PFSK-1 (cell line): ENCODE measurements around the gene NFKB1.

Experiments used
- FOXP2 ChIP-seq: optimal IDR thresholded peaks from 2 replicates; pipeline ENCODE3; 2011; ENCODE audit warnings: borderline replicate concordance, control low read depth, inconsistent platforms; ENCODE audit not compliant: insufficient read depth; ENCODE audit errors: extremely low read length, extremely low read depth
- POLR2AphosphoS5 ChIP-seq: IDR thresholded peaks from 2 replicates; pipeline ENCODE4 v1.6.1; 2012; ENCODE audit warnings: low read depth, mild to moderate bottlenecking, control low read depth, low read length, moderate library complexity
- SIN3A ChIP-seq: IDR thresholded peaks from 2 replicates; pipeline ENCODE4 v1.6.1; 2012; ENCODE audit warnings: mild to moderate bottlenecking, low read length, moderate library complexity, borderline replicate concordance; ENCODE audit not compliant: insufficient read depth
- TAF1 ChIP-seq: IDR thresholded peaks from 2 replicates; pipeline ENCODE4 v1.6.1; 2012; ENCODE audit warnings: low read length, control low read depth, borderline replicate concordance; ENCODE audit not compliant: insufficient read depth
- TF ChIP-seq, protein P1 (sequence below), 2 experiments: IDR thresholded peaks; 2 replicates each; pipeline versions ENCODE4 v1.6.1 to v1.8.0; 2011 to 2012; ENCODE audit warnings: low read depth in 2 of 2, low read length in 2 of 2, control low read depth in 1 of 2, inconsistent platforms in 1 of 2, mild to moderate bottlenecking in 1 of 2, moderate library complexity in 1 of 2; ENCODE audit not compliant: insufficient read depth in 1 of 2

Gene NFKB1

DNA sequence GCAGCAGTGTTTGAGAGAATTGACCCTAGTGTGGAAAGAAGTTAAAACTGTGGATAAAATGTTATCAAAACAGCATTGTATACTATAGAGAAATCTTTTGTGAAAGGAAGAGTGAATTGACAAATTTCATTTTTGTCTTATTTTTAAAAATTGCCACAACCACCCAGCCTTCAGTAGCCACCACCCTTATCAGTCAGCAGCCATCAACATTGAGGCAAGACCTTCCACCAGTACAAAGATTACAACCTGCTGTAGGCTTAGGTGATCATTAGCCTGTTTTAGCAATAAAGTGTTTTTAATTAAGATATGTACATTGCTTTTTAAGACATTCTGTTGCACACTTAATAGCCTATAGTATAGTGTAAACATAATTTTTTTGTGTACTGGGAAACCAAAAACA lies 91.1 kb downstream of the NFKB1 start:
- TF ChIP-seq FOXP2: no peak
- no peak for TF ChIP-seq SIN3A
- TF ChIP-seq, protein P1, sequence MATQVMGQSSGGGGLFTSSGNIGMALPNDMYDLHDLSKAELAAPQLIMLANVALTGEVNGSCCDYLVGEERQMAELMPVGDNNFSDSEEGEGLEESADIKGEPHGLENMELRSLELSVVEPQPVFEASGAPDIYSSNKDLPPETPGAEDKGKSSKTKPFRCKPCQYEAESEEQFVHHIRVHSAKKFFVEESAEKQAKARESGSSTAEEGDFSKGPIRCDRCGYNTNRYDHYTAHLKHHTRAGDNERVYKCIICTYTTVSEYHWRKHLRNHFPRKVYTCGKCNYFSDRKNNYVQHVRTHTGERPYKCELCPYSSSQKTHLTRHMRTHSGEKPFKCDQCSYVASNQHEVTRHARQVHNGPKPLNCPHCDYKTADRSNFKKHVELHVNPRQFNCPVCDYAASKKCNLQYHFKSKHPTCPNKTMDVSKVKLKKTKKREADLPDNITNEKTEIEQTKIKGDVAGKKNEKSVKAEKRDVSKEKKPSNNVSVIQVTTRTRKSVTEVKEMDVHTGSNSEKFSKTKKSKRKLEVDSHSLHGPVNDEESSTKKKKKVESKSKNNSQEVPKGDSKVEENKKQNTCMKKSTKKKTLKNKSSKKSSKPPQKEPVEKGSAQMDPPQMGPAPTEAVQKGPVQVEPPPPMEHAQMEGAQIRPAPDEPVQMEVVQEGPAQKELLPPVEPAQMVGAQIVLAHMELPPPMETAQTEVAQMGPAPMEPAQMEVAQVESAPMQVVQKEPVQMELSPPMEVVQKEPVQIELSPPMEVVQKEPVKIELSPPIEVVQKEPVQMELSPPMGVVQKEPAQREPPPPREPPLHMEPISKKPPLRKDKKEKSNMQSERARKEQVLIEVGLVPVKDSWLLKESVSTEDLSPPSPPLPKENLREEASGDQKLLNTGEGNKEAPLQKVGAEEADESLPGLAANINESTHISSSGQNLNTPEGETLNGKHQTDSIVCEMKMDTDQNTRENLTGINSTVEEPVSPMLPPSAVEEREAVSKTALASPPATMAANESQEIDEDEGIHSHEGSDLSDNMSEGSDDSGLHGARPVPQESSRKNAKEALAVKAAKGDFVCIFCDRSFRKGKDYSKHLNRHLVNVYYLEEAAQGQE (IDR thresholded peaks at IDR 0.05; ENCODE audit: insufficient read depth in 1 of 2, low read depth in 2 of 2, low read length in 2 of 2): no peak
- no peak for TF ChIP-seq TAF1
- TF ChIP-seq POLR2AphosphoS5: no peak

DNA sequence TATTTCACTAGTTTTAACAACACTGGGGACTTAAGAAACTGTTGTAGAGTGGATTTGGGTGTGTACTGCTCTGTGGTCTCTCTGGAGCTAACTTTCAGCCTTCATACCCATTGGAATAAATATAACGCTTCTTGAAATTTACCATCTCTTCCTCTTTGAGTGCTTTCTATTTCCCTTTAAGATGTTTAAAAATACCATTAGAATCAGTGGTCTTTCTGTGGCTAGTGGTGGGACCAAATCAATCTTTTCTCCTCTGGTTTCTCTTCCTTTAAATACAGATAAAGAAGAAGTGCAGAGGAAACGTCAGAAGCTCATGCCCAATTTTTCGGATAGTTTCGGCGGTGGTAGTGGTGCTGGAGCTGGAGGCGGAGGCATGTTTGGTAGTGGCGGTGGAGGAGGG lies 92.0 kb downstream of the NFKB1 start:
- no peak for TF ChIP-seq SIN3A
- TF ChIP-seq TAF1: no peak
- TF ChIP-seq POLR2AphosphoS5: no peak
- TF ChIP-seq FOXP2: no peak
- TF ChIP-seq, protein P1 (IDR thresholded peaks at IDR 0.05; ENCODE audit: insufficient read depth in 1 of 2, low read depth in 2 of 2, low read length in 2 of 2): no peak

DNA sequence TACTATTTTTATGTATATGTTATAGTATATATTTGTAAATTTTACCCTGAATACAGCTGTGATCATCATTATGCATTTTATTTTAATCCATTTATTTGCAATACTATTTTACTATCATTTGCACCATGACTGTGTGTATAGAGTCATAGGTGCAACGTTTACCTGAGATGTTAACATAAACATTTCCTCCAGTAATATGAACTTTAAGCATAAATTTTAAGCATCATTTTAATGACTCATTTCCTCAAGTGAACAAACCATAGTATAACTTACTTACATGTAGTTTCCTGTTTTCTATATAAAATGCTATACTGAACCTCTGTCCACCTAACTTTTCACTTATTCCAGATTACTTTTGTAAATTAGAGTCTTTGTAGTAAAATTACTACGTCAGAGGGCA lies 92.8 kb downstream of the NFKB1 start:
- TF ChIP-seq, protein P1 (IDR thresholded peaks at IDR 0.05; ENCODE audit: insufficient read depth in 1 of 2, low read depth in 2 of 2, low read length in 2 of 2): no peak
- TF ChIP-seq POLR2AphosphoS5 (no peak), TAF1 (no peak), SIN3A (no peak), FOXP2 (no peak)

DNA sequence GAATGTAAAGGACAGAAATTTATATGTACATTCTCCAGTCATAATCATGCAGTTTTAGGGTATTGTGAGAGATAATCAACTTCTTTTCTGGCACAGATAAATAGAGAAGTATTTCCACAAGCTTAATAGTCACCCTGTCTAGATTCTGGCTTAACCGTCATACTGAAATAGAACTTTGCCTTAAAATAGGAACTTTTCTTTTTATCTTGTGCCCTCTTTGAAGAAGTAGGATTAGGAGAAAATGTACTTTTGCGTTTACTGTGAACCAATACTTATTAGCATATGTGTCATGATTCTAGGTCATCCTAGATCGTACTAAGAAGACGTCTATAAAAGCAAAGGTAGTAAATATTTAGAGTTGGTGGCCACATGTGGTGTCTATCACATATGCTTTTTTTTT lies 95.4 kb downstream of the NFKB1 start:
- TF ChIP-seq SIN3A (no peak), POLR2AphosphoS5 (no peak), TAF1 (no peak), FOXP2 (no peak)
- TF ChIP-seq, protein P1 (IDR thresholded peaks at IDR 0.05; ENCODE audit: insufficient read depth in 1 of 2, low read depth in 2 of 2, low read length in 2 of 2): no peak

DNA sequence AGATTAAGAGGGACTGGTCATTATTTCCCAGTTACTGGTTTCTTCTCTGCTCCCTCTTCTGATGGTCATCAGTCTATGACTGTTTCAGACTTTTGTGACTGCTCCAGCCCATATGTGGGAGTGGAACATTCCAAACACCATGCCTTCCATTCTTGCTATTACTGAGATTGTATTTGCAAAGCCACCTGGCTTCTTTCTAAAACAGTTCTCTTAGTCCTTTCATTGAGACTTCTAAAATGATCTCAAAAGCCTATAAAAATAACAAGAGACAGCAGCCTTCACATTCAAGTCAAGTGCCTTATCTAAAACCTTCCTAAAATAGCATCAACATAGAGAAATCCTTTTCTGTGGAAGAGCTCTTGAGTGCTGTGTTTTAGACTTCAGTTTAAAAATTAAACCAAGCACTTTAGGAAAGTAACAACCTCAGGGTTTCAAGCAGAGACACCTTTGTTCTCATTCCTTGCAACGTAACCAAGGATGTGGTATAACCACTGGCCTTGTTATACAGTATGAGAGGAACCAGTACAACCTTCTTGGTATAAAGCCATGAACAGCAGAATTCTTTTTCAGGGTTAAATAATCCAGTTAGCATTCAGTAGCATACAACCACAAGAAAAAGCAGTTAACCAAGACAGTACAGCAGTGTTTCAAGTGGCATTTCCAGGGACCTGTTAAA lies 97.1 kb downstream of the NFKB1 start:
- no peak for TF ChIP-seq POLR2AphosphoS5
- TF ChIP-seq SIN3A: no peak
- TF ChIP-seq TAF1: no peak
- no peak for TF ChIP-seq FOXP2
- TF ChIP-seq, protein P1 (IDR thresholded peaks at IDR 0.05; ENCODE audit: insufficient read depth in 1 of 2, low read depth in 2 of 2, low read length in 2 of 2): no peak
